NCI-H526 (cell line): ENCODE results near the gene UBE2M.
"Not testable (repeated sequence)": the region's sequence is repeated elsewhere in the genome, so short reads cannot be mapped to it uniquely, and the experiment has no call there.

Experiments
- DNase-seq, 2 experiments: peaks; one replicate each; lab custom pipeline; 2025; lab: John Stamatoyannopoulos, UW

Gene UBE2M

GRCh38 chr19:58558066-58558622, at the start of gene UBE2M:
Gene UBE2M, minus strand, starts transcription at chr19:58558611. Its CDS starts 230 bp downstream, at chr19:58558381.
- no peak for DNase-seq

- DNase-seq: not testable (repeated sequence)
Measured at GRCh38 chr19:58607213-58607612, 48.8 kb upstream of the UBE2M start.

- not testable (repeated sequence) for DNase-seq
Measured at GRCh38 chr19:58606251-58606896, 48.0 kb upstream of the UBE2M start.

- DNase-seq: no peak
Measured at GRCh38 chr19:58586133-58586765, 27.8 kb upstream of the UBE2M start.

- no peak for DNase-seq
Measured at GRCh38 chr19:58585442-58586132, 27.2 kb upstream of the UBE2M start.

- no peak for DNase-seq
Measured at GRCh38 chr19:58584498-58585441, 26.4 kb upstream of the UBE2M start.

- DNase-seq: no peak
Measured at GRCh38 chr19:58582985-58583384, 24.6 kb upstream of the UBE2M start.

- DNase-seq: no peak
Measured at GRCh38 chr19:58581227-58582141, 23.1 kb upstream of the UBE2M start.

GRCh38 chr19:58579473-58580142, 21.2 kb upstream of the UBE2M start:
- DNase-seq: no peak

GRCh38 chr19:58578012-58578925, 19.9 kb upstream of the UBE2M start:
- no peak for DNase-seq

GRCh38 chr19:58577581-58577980, 19.2 kb upstream of the UBE2M start:
- not testable (repeated sequence) for DNase-seq

- no peak for DNase-seq
Measured at GRCh38 chr19:58575183-58576041, 17.0 kb upstream of the UBE2M start.

- no peak for DNase-seq
Measured at GRCh38 chr19:58573658-58574164, 15.3 kb upstream of the UBE2M start.

GRCh38 chr19:58572818-58573657, 14.6 kb upstream of the UBE2M start, which contains the start of gene MZF1:
Gene MZF1, minus strand, starts transcription at chr19:58573335. Its CDS starts 1,946 bp downstream, at chr19:58571389.
- DNase-seq: no peak

GRCh38 chr19:58572026-58572817, 13.8 kb upstream of the UBE2M start:
- DNase-seq: no peak

GRCh38 chr19:58571575-58571947, 13.2 kb upstream of the UBE2M start:
- DNase-seq: no peak
